ENCODE measurements around the gene RFX2.
"Not testable (repeated sequence)": the region's sequence is repeated elsewhere in the genome, so short reads cannot be mapped to it uniquely, and the experiment has no call there.

GRCh38 chr19:6024756-6025155 lies 85.5 kb downstream of the RFX2 start:
- TF ChIP-seq, protein P1, sequence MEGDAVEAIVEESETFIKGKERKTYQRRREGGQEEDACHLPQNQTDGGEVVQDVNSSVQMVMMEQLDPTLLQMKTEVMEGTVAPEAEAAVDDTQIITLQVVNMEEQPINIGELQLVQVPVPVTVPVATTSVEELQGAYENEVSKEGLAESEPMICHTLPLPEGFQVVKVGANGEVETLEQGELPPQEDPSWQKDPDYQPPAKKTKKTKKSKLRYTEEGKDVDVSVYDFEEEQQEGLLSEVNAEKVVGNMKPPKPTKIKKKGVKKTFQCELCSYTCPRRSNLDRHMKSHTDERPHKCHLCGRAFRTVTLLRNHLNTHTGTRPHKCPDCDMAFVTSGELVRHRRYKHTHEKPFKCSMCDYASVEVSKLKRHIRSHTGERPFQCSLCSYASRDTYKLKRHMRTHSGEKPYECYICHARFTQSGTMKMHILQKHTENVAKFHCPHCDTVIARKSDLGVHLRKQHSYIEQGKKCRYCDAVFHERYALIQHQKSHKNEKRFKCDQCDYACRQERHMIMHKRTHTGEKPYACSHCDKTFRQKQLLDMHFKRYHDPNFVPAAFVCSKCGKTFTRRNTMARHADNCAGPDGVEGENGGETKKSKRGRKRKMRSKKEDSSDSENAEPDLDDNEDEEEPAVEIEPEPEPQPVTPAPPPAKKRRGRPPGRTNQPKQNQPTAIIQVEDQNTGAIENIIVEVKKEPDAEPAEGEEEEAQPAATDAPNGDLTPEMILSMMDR (conservative IDR thresholded peaks at IDR 0.05; ENCODE audit: low read depth, low read length): not testable (repeated sequence)
- TF ChIP-seq EZH2phosphoT487 (IDR thresholded peaks at IDR 0.05; ENCODE audit: borderline replicate concordance, low read length); EZH2 (IDR thresholded peaks at IDR 0.05; ENCODE audit: low read length, unreplicated experiment): not testable (repeated sequence)

Data from PC-3 (cell line).